RWPE2 (cell line): ENCODE results near the gene FUT3.

Source experiments
- ATAC-seq: fragments of 200-7000 bp; cut with Tn5 transposase; 3 replicates; pipeline ENCODE4 v1.9.1; 2021; ENCODE audit warnings: low read depth
- DNase-seq: peaks from one replicate; pipeline ENCODE4 v3.0.0-alpha.2; 2020; ENCODE audit warnings: low spot score
- H3K27ac ChIP-seq: fragments of 450-650 bp; 2 replicates; pipeline ENCODE4 v1.5.1; 2017; ENCODE audit warnings: mild to moderate bottlenecking; ENCODE audit not compliant: poor library complexity, severe bottlenecking
- H3K27me3 ChIP-seq: fragments of 250-450 bp; sonication (Bioruptor Pico); 2 replicates; pipeline ENCODE4 v1.5.1; 2021; ENCODE audit warnings: mild to moderate bottlenecking, moderate library complexity; ENCODE audit not compliant: insufficient read depth, poor library complexity, severe bottlenecking
- H3K36me3 ChIP-seq: fragments of 250-450 bp; sonication (Bioruptor Pico); 2 replicates; pipeline ENCODE4 v1.5.1; 2020; ENCODE audit warnings: low read depth, mild to moderate bottlenecking, moderate library complexity
- H3K4me1 ChIP-seq: fragments of 250-450 bp; sonication (Bioruptor Pico); 2 replicates; pipeline ENCODE4 v1.5.1; 2021; ENCODE audit warnings: mild to moderate bottlenecking, moderate library complexity; ENCODE audit not compliant: insufficient read depth, poor library complexity, severe bottlenecking
- H3K4me3 ChIP-seq: fragments of 250-450 bp; sonication (Bioruptor Pico); 2 replicates; pipeline ENCODE4 v1.5.1; 2021; ENCODE audit warnings: mild to moderate bottlenecking, moderate library complexity; ENCODE audit not compliant: severe bottlenecking
- H3K9me3 ChIP-seq: fragments of 250-450 bp; sonication (Bioruptor Pico); 2 replicates; pipeline ENCODE4 v1.5.1; 2021; ENCODE audit warnings: mild to moderate bottlenecking, moderate library complexity; ENCODE audit not compliant: severe bottlenecking
- TF ChIP-seq, protein P1 (sequence below): fragments of 450-650 bp; IDR thresholded peaks from one replicate; pipeline ENCODE4 v1.5.1; 2017; ENCODE audit warnings: mild to moderate bottlenecking, moderate library complexity; ENCODE audit not compliant: poor library complexity, severe bottlenecking

Gene FUT3

DNA sequence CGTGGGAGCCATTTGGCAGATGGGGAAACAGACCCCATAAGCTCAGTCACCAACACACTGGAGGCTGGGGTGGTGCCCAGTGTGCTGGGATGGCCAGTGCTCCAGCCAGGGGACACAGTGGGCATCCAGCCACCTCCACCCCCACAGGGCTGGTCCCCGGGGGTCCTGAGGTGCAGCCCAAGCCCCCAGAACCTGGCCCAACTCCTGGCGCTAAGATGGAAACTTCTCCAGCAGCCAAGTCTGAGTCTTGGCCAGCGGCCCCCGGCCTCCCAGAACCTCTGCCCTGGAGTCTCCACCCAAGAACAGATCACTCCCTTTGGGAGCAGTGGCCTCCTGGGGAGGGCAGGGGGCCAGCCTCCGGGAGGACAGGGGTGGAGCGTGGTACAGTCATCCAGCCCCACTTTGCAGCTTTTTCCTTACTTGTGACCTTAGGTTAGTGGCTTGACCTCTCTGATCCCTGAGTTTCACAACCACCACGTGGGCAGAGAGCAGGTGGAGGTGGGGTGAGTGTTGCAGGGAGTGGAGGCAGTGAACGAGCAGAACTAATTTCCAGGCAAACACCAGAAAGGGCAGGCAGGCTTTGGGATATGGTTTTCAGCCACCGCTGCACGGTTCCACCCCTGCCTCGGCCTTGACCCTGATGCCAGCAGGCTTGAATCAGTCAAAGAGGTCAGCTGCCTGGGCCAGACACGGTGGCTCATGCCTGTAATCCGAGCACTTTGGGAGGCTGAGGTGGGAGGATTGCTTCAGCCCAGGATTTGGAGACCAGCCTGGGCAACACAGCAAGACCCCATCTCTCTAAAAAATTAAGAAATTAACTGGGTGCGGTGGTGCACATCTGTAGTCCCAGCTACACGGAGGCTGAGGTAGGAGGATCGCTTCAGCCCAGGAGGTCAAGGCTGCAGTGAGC is 50.6 kb downstream of the FUT3 start:
- Histone ChIP-seq H3K4me3 (no peak overlapping the region), H3K27me3 (peaks cover 9% of the 10 kb centered on the region), H3K36me3 (no peaks in the 10 kb centered on the region), H3K9me3 (no peaks in the 10 kb centered on the region), H3K4me1 (no peaks in the 10 kb centered on the region), H3K27ac (no peak overlapping the region)
- TF ChIP-seq, protein P1, sequence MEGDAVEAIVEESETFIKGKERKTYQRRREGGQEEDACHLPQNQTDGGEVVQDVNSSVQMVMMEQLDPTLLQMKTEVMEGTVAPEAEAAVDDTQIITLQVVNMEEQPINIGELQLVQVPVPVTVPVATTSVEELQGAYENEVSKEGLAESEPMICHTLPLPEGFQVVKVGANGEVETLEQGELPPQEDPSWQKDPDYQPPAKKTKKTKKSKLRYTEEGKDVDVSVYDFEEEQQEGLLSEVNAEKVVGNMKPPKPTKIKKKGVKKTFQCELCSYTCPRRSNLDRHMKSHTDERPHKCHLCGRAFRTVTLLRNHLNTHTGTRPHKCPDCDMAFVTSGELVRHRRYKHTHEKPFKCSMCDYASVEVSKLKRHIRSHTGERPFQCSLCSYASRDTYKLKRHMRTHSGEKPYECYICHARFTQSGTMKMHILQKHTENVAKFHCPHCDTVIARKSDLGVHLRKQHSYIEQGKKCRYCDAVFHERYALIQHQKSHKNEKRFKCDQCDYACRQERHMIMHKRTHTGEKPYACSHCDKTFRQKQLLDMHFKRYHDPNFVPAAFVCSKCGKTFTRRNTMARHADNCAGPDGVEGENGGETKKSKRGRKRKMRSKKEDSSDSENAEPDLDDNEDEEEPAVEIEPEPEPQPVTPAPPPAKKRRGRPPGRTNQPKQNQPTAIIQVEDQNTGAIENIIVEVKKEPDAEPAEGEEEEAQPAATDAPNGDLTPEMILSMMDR: no peak
- no peak for DNase-seq
- ATAC-seq: no peak

DNA sequence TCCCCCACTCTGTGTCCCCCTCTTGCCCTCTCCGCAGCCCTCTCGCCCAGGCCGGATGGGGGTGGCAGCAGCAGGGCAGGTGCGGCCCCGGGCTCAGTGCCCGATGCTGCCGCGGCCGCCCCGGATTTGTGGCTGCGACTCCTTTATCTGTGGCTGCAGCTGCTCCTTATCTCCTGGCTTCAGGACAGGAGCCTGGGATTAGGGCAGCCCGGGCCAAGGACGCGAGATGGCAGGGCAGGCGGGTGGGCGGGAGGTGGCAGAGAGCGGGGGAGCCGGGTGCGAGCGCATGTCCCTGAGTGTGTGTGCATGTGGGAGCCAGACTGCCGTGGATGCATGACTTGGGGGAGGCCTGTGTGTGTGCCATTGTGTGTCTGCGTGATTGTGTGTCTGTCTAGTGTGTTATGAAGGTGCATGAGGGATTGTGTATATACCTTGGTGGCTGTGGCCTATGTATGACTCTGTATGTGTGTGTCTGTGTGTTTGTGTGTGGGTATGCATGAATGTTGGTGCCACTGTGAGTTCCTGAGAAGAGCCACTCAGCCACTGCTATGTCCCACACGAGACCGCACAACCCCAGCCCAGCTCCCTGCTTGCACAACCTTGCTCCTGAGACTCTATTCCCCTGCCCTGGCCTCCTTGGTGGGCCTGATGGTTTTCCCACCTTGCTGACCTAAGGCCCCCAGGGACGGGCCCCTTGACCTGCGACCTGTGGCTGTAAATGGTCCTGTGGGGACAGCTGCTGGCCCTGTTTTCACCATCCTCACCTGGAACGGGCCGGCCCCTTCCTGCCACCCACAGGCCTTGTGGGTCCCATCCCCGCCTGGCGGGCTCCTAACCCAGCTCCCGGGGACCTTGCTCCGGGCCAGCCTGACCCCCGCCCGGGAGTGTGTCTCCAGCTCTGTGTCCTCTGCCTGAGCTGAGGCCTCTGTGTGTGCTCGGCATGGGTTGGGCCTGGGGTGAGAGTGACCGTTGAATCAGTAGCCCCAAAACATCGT is 51.7 kb downstream of the FUT3 start:
- H3K9me3 ChIP-seq: no peaks in the 10 kb centered on the region
- ATAC-seq (no peak), DNase-seq (no peak)
- no peaks in the 10 kb centered on the region for H3K4me1 ChIP-seq
- H3K36me3 ChIP-seq: no peaks in the 10 kb centered on the region
- peaks cover 3% of the 10 kb centered on the region for H3K27me3 ChIP-seq
- H3K4me3 ChIP-seq: no peak overlapping the region
- no peak overlapping the region for H3K27ac ChIP-seq
- TF ChIP-seq, protein P1: no peak

DNA sequence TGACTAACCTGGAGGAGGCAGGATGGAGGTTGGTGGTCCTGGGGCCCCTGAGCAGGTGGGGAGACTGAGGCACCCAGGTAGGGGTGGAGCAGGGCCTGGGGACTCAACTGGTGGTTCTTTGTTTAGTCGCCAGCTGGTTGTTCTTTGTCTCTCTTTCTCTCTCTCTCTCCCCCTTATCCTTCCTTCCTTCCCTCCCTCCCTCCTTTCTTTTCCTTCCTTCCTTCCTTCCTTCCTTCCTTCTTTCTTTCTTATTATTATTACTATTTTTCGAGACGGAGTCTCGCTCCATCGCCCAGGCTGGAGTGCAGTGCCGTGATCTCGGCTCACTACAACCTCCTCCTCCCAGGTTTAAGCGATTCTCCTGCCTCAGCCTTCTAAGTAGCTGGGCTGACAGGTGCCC is 53.0 kb downstream of the FUT3 start:
- Histone ChIP-seq H3K9me3 (no peaks in the 10 kb centered on the region), H3K27me3 (no peaks in the 10 kb centered on the region), H3K36me3 (no peaks in the 10 kb centered on the region), H3K4me3 (no peak overlapping the region), H3K27ac (no peak overlapping the region), H3K4me1 (peaks cover 3% of the 10 kb centered on the region)
- TF ChIP-seq, protein P1: no peak
- DNase-seq (no peak), ATAC-seq (no peak)

DNA sequence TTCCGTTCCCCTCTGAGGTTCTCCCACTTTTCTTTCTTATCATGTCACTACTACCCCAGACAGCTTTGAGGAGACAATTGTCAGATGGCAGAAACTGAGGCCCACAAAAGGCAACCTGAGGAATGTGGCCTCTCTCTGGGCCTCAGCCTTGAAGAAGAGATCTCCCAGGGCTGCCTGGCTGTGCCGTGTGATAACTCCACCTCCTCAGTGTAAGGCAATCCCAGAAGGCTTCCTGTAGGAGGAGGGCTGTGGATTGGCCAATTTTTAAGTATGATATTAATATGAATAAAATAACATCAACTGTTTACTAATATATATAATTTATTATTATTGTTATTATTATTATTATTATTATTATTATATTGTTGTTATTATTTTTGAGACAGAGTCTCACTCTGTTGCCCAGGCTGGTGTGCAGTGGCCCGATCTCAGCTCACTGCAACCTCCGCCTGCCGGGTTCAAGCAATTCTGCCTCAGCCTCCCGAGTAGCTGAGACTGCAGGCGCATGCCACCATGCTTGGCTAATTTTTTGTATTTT is 55.8 kb downstream of the FUT3 start:
- DNase-seq: no peak
- TF ChIP-seq, protein P1: no peak
- Histone ChIP-seq H3K27ac (no peak overlapping the region), H3K4me3 (no peak overlapping the region), H3K27me3 (no peaks in the 10 kb centered on the region), H3K36me3 (no peaks in the 10 kb centered on the region), H3K4me1 (peaks cover 3% of the 10 kb centered on the region), H3K9me3 (no peaks in the 10 kb centered on the region)
- no peak for ATAC-seq
